GM19035 (cell line): Measurements from ENCODE around the gene PSMG3.
"Not testable (repeated sequence)": the region's sequence is repeated elsewhere in the genome, so short reads cannot be mapped to it uniquely, and the experiment has no call there.

Source experiments
- ATAC-seq: cut with Tn5 transposase; IDR thresholded peaks from one replicate; pipeline ENCODE4 v1.9.1; 2021; ENCODE audit not compliant: unreplicated experiment

PSMG3 gene

GRCh38 chr7:1597066-1597760 lies 27.4 kb upstream of the PSMG3 start:
- no peak for ATAC-seq

GRCh38 chr7:1596181-1597043 lies 26.6 kb upstream of the PSMG3 start:
- ATAC-seq: no peak

- no peak for ATAC-seq
These were observed 25.8 kb upstream of the PSMG3 start for GRCh38 chr7:1595636-1596035.

GRCh38 chr7:1595027-1595426 lies 25.2 kb upstream of the PSMG3 start:
- ATAC-seq: no peak

- ATAC-seq: no peak
These were observed 24.1 kb upstream of the PSMG3 start for GRCh38 chr7:1593904-1594421.

- ATAC-seq: no peak
These were observed 23.4 kb upstream of the PSMG3 start for GRCh38 chr7:1593091-1593866.

- no peak for ATAC-seq
These were observed 22.6 kb upstream of the PSMG3 start for GRCh38 chr7:1592299-1592871.

- ATAC-seq: no peak
These were observed 22.0 kb upstream of the PSMG3 start for GRCh38 chr7:1591876-1592275.

GRCh38 chr7:1591396-1591795 lies 21.6 kb upstream of the PSMG3 start:
- ATAC-seq: no peak

GRCh38 chr7:1590887-1591286 lies 21.1 kb upstream of the PSMG3 start:
- no peak for ATAC-seq

GRCh38 chr7:1590476-1590875 lies 20.6 kb upstream of the PSMG3 start:
- ATAC-seq: no peak

- ATAC-seq: no peak
These were observed 19.1 kb upstream of the PSMG3 start for GRCh38 chr7:1588978-1589377.

- no peak for ATAC-seq
These were observed 17.9 kb upstream of the PSMG3 start for GRCh38 chr7:1587738-1588137.

GRCh38 chr7:1586827-1587705 lies 17.2 kb upstream of the PSMG3 start:
- no peak for ATAC-seq

- no peak for ATAC-seq
These were observed 16.4 kb upstream of the PSMG3 start for GRCh38 chr7:1586126-1586826.

GRCh38 chr7:1585142-1585981 lies 15.5 kb upstream of the PSMG3 start:
- no peak for ATAC-seq

- no peak for ATAC-seq
These were observed 14.9 kb upstream of the PSMG3 start for GRCh38 chr7:1584700-1585099.

- ATAC-seq: not testable (repeated sequence)
These were observed 13.6 kb upstream of the PSMG3 start for GRCh38 chr7:1583241-1583930.
